Measurements from ENCODE around the gene SPSB4.

Gene SPSB4

GRCh38 chr3:141179983-141180382, 128.8 kb downstream of the SPSB4 start:
- no peak overlapping the region for H3K9ac ChIP-seq
- H3K4me3 ChIP-seq (ENCODE audit: low read depth, low read length): no peak overlapping the region
- no peak for TF ChIP-seq CTCF (IDR thresholded peaks at IDR 0.05)
- no peaks in the 10 kb centered on the region for H3K9me3 ChIP-seq (ENCODE audit: control insufficient read depth, low read length)
- H2AFZ ChIP-seq: no peak overlapping the region
- no peak overlapping the region for H3K4me2 ChIP-seq (ENCODE audit: low read length)
- no peaks in the 10 kb centered on the region for H3K27me3 ChIP-seq (ENCODE audit: control insufficient read depth, insufficient read depth, low read length)
- no peak overlapping the region for H3K27ac ChIP-seq
- H3K79me2 ChIP-seq: no peaks in the 10 kb centered on the region
- no peaks in the 10 kb centered on the region for H3K4me1 ChIP-seq
- no peaks in the 10 kb centered on the region for H3K36me3 ChIP-seq (ENCODE audit: control insufficient read depth, insufficient read depth, low read length)

- H3K27me3 ChIP-seq (ENCODE audit: control insufficient read depth, insufficient read depth, low read length): no peaks in the 10 kb centered on the region
- H3K4me3 ChIP-seq (ENCODE audit: low read depth, low read length): no peak overlapping the region
- H3K9ac ChIP-seq: no peak overlapping the region
- H3K27ac ChIP-seq: no peak overlapping the region
- H3K4me2 ChIP-seq (ENCODE audit: low read length): no peak overlapping the region
- no peak overlapping the region for H2AFZ ChIP-seq
- no peaks in the 10 kb centered on the region for H3K79me2 ChIP-seq
- H3K4me1 ChIP-seq: no peaks in the 10 kb centered on the region
- H3K9me3 ChIP-seq (ENCODE audit: control insufficient read depth, low read length): no peaks in the 10 kb centered on the region
- H3K36me3 ChIP-seq (ENCODE audit: control insufficient read depth, insufficient read depth, low read length): no peaks in the 10 kb centered on the region
- no peak for TF ChIP-seq CTCF (IDR thresholded peaks at IDR 0.05)
Observed at GRCh38 chr3:141181196-141181595, 130.0 kb downstream of the SPSB4 start.

- no peak overlapping the region for H3K9ac ChIP-seq
- H3K4me1 ChIP-seq: no peaks in the 10 kb centered on the region
- no peaks in the 10 kb centered on the region for H3K9me3 ChIP-seq (ENCODE audit: control insufficient read depth, low read length)
- H3K36me3 ChIP-seq (ENCODE audit: control insufficient read depth, insufficient read depth, low read length): no peaks in the 10 kb centered on the region
- no peak overlapping the region for H3K27ac ChIP-seq
- no peaks in the 10 kb centered on the region for H3K27me3 ChIP-seq (ENCODE audit: control insufficient read depth, insufficient read depth, low read length)
- TF ChIP-seq CTCF (IDR thresholded peaks at IDR 0.05): no peak
- no peak overlapping the region for H3K4me3 ChIP-seq (ENCODE audit: low read depth, low read length)
- H2AFZ ChIP-seq: no peak overlapping the region
- no peaks in the 10 kb centered on the region for H3K79me2 ChIP-seq
- H3K4me2 ChIP-seq (ENCODE audit: low read length): no peak overlapping the region
Observed at GRCh38 chr3:141181819-141182218, 130.7 kb downstream of the SPSB4 start.

GRCh38 chr3:141183606-141184005, 132.5 kb downstream of the SPSB4 start:
- H3K9ac ChIP-seq: no peak overlapping the region
- no peak overlapping the region for H3K27ac ChIP-seq
- no peak overlapping the region for H3K4me2 ChIP-seq (ENCODE audit: low read length)
- H3K4me1 ChIP-seq: no peaks in the 10 kb centered on the region
- no peaks in the 10 kb centered on the region for H3K79me2 ChIP-seq
- H3K36me3 ChIP-seq (ENCODE audit: control insufficient read depth, insufficient read depth, low read length): no peaks in the 10 kb centered on the region
- no peak overlapping the region for H3K4me3 ChIP-seq (ENCODE audit: low read depth, low read length)
- H2AFZ ChIP-seq: no peak overlapping the region
- H3K27me3 ChIP-seq (ENCODE audit: control insufficient read depth, insufficient read depth, low read length): no peaks in the 10 kb centered on the region
- no peaks in the 10 kb centered on the region for H3K9me3 ChIP-seq (ENCODE audit: control insufficient read depth, low read length)
- TF ChIP-seq CTCF (IDR thresholded peaks at IDR 0.05): no peak

- TF ChIP-seq CTCF (IDR thresholded peaks at IDR 0.05): no peak
- Histone ChIP-seq H3K36me3 (ENCODE audit: control insufficient read depth, insufficient read depth, low read length) (no peaks in the 10 kb centered on the region), H3K4me3 (ENCODE audit: low read depth, low read length) (no peak overlapping the region)
Observed at GRCh38 chr3:141184430-141184829, 133.3 kb downstream of the SPSB4 start.

More at GRCh38 chr3:141184430-141184829, 133.3 kb downstream of the SPSB4 start:
- Histone ChIP-seq H3K27me3 (ENCODE audit: control insufficient read depth, insufficient read depth, low read length) (no peaks in the 10 kb centered on the region), H3K9me3 (ENCODE audit: control insufficient read depth, low read length) (no peaks in the 10 kb centered on the region), H3K27ac (no peak overlapping the region), H3K9ac (no peak overlapping the region), H3K4me1 (no peaks in the 10 kb centered on the region), H3K79me2 (no peaks in the 10 kb centered on the region), H2AFZ (no peak overlapping the region), H3K4me2 (ENCODE audit: low read length) (no peak overlapping the region)

All from parathyroid adenoma (tissue), 2 donors.